GM23338 (cell line): ENCODE measurements around the gene PLAAT3. TPM values are rescaled to one million over a fixed set of nuclear protein-coding genes. Genes with fewer than 3 reads are reported as not detected.
"Not testable (repeated sequence)": the region's sequence is repeated elsewhere in the genome, so short reads cannot be mapped to it uniquely, and the experiment has no call there.

Experiments
- ATAC-seq: fragments of 200-7000 bp; cut with Tn5 transposase; 3 replicates; pipeline ENCODE4 v1.9.1; 2020
- DNase-seq: peaks from one replicate; pipeline ENCODE4 v3.0.0-alpha.2; 2015; ENCODE audit warnings: low spot score
- H2AFZ ChIP-seq: fragments of 200-600 bp; sonication (generic); 2 replicates; pipeline ENCODE4 v1.8.0; 2016; ENCODE audit warnings: antibody characterized with exemption, mild to moderate bottlenecking, moderate library complexity
- H3F3A ChIP-seq: fragments of 200-600 bp; sonication (generic); replicated peaks from 2 replicates; pipeline ENCODE4 v1.8.0; 2017; ENCODE audit warnings: antibody characterized with exemption, mixed run types, low read depth
- H3K27ac ChIP-seq: fragments of 200-600 bp; sonication (generic); 2 replicates; pipeline ENCODE4 v1.6.1; 2016; ENCODE audit warnings: low read depth
- H3K27me3 ChIP-seq: fragments of 200-600 bp; sonication (generic); 2 replicates; pipeline ENCODE4 v1.8.0; 2016; ENCODE audit warnings: mild to moderate bottlenecking, mixed run types, moderate library complexity; ENCODE audit not compliant: insufficient read depth
- H3K36me3 ChIP-seq: fragments of 200-600 bp; sonication (generic); 2 replicates; pipeline ENCODE4 v1.8.0; 2016; ENCODE audit warnings: mild to moderate bottlenecking; ENCODE audit not compliant: insufficient read depth
- H3K4me1 ChIP-seq: fragments of 200-600 bp; sonication (generic); 2 replicates; pipeline ENCODE4 v1.8.0; 2016; ENCODE audit warnings: mild to moderate bottlenecking, moderate library complexity; ENCODE audit not compliant: insufficient read depth
- H3K4me2 ChIP-seq: fragments of 200-600 bp; sonication (generic); 2 replicates; pipeline ENCODE4 v1.7.1; 2017; ENCODE audit warnings: mixed run types
- H3K4me3 ChIP-seq: fragments of 200-600 bp; sonication (generic); 2 replicates; pipeline ENCODE4 v1.6.1; 2016; ENCODE audit warnings: mixed run types
- H3K79me2 ChIP-seq: fragments of 200-600 bp; sonication (generic); replicated peaks from 2 replicates; pipeline ENCODE4 v1.8.0; 2017; ENCODE audit warnings: mild to moderate bottlenecking; ENCODE audit not compliant: insufficient read depth
- H3K9me2 ChIP-seq: fragments of 200-600 bp; sonication (generic); 2 replicates; pipeline ENCODE4 v1.8.0; 2017; ENCODE audit not compliant: insufficient read depth
- H4K20me1 ChIP-seq: fragments of 200-600 bp; sonication (generic); replicated peaks from 2 replicates; pipeline ENCODE4 v1.8.0; 2017; ENCODE audit warnings: mild to moderate bottlenecking; ENCODE audit not compliant: insufficient read depth
- H3K27ac Mint-ChIP-seq: 2 replicates; pipeline ENCODE4 v1.8.0; 2020; ENCODE audit warnings: inconsistent platforms, mild to moderate bottlenecking, moderate library complexity, mixed read lengths
- H3K27me3 Mint-ChIP-seq: 3 replicates; pipeline ENCODE4 v1.8.0; 2022; ENCODE audit warnings: low read depth, mild to moderate bottlenecking, moderate library complexity, mixed read lengths, inconsistent platforms; ENCODE audit not compliant: insufficient read depth, poor library complexity
- H3K36me3 Mint-ChIP-seq: 3 replicates; pipeline ENCODE4 v1.8.0; 2021; ENCODE audit warnings: low read depth, mild to moderate bottlenecking, inconsistent platforms, moderate library complexity, mixed read lengths
- H3K4me1 Mint-ChIP-seq: 3 replicates; pipeline ENCODE4 v1.8.0; 2020; ENCODE audit warnings: mild to moderate bottlenecking, inconsistent platforms, mixed read lengths
- H3K4me3 Mint-ChIP-seq: 3 replicates; pipeline ENCODE4 v1.8.0; 2021; ENCODE audit warnings: moderate library complexity, mild to moderate bottlenecking, inconsistent platforms, mixed read lengths
- H3K9me3 Mint-ChIP-seq: 3 replicates; pipeline ENCODE4 v1.8.0; 2020; ENCODE audit warnings: moderate library complexity, mild to moderate bottlenecking, inconsistent platforms, mixed read lengths
- ETS1 ChIP-seq: IDR thresholded peaks from 2 replicates; pipeline ENCODE4 v1.6.1; 2016; ENCODE audit warnings: antibody characterized with exemption
- EZH2phosphoT487 ChIP-seq: fragments of 200-600 bp; sonication (generic); IDR thresholded peaks from one replicate; pipeline ENCODE4 v1.8.1; 2018; ENCODE audit warnings: antibody characterized with exemption; ENCODE audit not compliant: unreplicated experiment
- POLR2AphosphoS5 ChIP-seq: IDR thresholded peaks from 2 replicates; pipeline ENCODE4 v1.6.1; 2016; ENCODE audit warnings: antibody characterized with exemption, low read depth
- STAT1 ChIP-seq: IDR thresholded peaks from one replicate; pipeline ENCODE4 v1.6.1; 2016; ENCODE audit warnings: antibody characterized with exemption; ENCODE audit not compliant: unreplicated experiment
- polyA plus RNA-seq: library from polyadenylated mRNA; unstranded; fragments of >200 nt; fragmentation: Nextera tagmentation; extraction: Ambion mirVana; gene quantifications from 2 replicates; pipeline ENCODE4 v1.2.1, GENCODE V29; 2016
- total RNA-seq: library from RNA; depleted of rRNA; stranded (reverse); fragments of >200 nt; shearing (Covaris generic); gene quantifications from 2 replicates; pipeline ENCODE4 v1.2.3, GENCODE V29; 2014

PLAAT3 gene
- total and polyA plus RNA-seq, 2 experiments from 2014 or later = 61.1 to 262 TPM

DNA sequence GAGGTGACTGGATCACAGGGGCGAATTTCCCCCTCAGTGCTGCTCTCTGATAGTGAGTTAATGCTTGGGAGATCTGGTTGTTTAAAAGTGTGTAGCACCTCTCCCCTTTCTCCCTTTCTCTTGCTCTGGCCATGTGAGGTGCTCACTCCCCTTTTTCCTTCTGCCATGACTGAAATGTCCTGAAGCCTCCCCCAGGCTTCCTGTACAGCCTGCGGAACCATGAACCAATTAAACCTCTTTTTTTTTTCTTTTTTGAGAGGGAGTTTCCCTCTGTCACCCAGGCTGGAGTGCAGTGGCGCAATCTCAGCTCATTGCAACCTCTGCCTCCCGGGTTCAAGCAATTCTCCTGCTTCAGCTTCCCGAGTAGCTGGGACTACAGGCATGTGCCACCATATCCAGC, 3.5 kb upstream of the PLAAT3 start:
- H4K20me1 ChIP-seq = not testable (repeated sequence)

DNA sequence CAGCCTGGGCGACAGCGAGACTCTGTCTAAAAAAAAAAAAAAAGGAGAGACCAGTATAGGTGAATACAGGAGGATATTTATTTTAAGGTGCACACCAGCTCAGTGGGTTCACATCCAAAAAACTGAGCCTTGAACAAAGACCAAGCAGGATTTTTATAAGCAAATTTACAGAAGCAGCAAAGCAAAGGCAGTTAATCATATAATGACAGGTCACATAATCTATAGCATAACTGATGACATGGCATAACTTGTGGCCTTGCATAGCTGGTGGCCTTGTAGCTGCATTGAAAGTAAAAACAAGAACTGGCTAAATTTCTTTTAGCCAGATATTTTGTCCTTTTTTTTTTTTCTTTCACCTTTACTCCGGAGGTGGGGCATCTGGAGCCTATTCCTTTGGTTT, 2.7 kb upstream of the PLAAT3 start:
- peaks cover 11% of the 10 kb centered on the region for H3K4me1 ChIP-seq
- Mint-ChIP-seq H3K4me3 (no peak overlapping the region), H3K27ac (no peak overlapping the region), H3K4me1 (peaks cover 5% of the 10 kb centered on the region; the same call in 2 of the 3 replicates), H3K36me3 (no peaks in the 10 kb centered on the region), H3K9me3 (no peaks in the 10 kb centered on the region), H3K27me3 (peaks cover 17% of the 10 kb centered on the region)
- no peak overlapping the region for H3K27ac ChIP-seq
- peaks cover 12% of the 10 kb centered on the region for H3K79me2 ChIP-seq
- no peak overlapping the region for H3K4me2 ChIP-seq
- H3K4me3 ChIP-seq = no peak overlapping the region
- no peaks in the 10 kb centered on the region for H4K20me1 ChIP-seq
- ATAC-seq (no peak), DNase-seq (no peak)
- H3F3A ChIP-seq = peaks cover 13% of the 10 kb centered on the region
- no peaks in the 10 kb centered on the region for H3K36me3 ChIP-seq
- TF ChIP-seq ETS1 (no peak), STAT1 (no peak)
- H3K27me3 ChIP-seq = no peaks in the 10 kb centered on the region
- H3K9me2 ChIP-seq = no peaks in the 10 kb centered on the region
- H2AFZ ChIP-seq = no peak overlapping the region

More for the DNA sequence above, 3.5 kb upstream of the PLAAT3 start:
- peaks cover 15% of the 10 kb centered on the region for H3K27me3 Mint-ChIP-seq
- H3F3A ChIP-seq, H3K79me2 ChIP-seq, H3K4me3 ChIP-seq, ATAC-seq, H3K9me3 Mint-ChIP-seq, H3K27ac ChIP-seq, H3K4me3 Mint-ChIP-seq, H3K36me3 Mint-ChIP-seq, H3K4me2 ChIP-seq, H3K27ac Mint-ChIP-seq, H3K9me2 ChIP-seq, H3K36me3 ChIP-seq, H3K4me1 ChIP-seq, DNase-seq, H3K27me3 ChIP-seq, H3K4me1 Mint-ChIP-seq: not testable (repeated sequence)
- peak overlapping the region; percentile 83 for H2AFZ ChIP-seq

GRCh38 chr11:63613517-63614135, 607 bp downstream of the PLAAT3 start:
- peaks cover 41% of the 10 kb centered on the region for H3K4me1 ChIP-seq
- no peaks in the 10 kb centered on the region for H3K27me3 ChIP-seq
- H3K4me3 ChIP-seq = peak overlapping the region; percentile 81
- no peaks in the 10 kb centered on the region for H3K9me3 Mint-ChIP-seq
- DNase-seq (peak; percentile 78), ATAC-seq (peak; percentile 60)
- H3K27ac Mint-ChIP-seq = no peak overlapping the region
- H3K36me3 ChIP-seq = no peaks in the 10 kb centered on the region
- H3K4me3 Mint-ChIP-seq = peak overlapping the region; percentile 79
- H3K4me1 Mint-ChIP-seq = peaks cover 35% of the 10 kb centered on the region
- H3K4me2 ChIP-seq = peak overlapping the region; percentile 80
- H2AFZ ChIP-seq = peak overlapping the region; percentile 89
- TF ChIP-seq POLR2AphosphoS5 (peak; percentile 11; the same call in 1 of the 2 replicates), EZH2phosphoT487 (no peak)
- H3K36me3 Mint-ChIP-seq = no peaks in the 10 kb centered on the region
- H3K27ac ChIP-seq = peak overlapping the region; percentile 72
- no peaks in the 10 kb centered on the region for H3K9me2 ChIP-seq
- no peaks in the 10 kb centered on the region for H4K20me1 ChIP-seq
- H3K79me2 ChIP-seq = peaks cover 40% of the 10 kb centered on the region
- peaks cover 20% of the 10 kb centered on the region for H3K27me3 Mint-ChIP-seq
- H3F3A ChIP-seq = peaks cover 31% of the 10 kb centered on the region
